ENCODE results near the gene PDP2.
"Not testable (repeated sequence)": the region's sequence is repeated elsewhere in the genome, so short reads cannot be mapped to it uniquely, and the experiment has no call there.

The PDP2 gene

DNA sequence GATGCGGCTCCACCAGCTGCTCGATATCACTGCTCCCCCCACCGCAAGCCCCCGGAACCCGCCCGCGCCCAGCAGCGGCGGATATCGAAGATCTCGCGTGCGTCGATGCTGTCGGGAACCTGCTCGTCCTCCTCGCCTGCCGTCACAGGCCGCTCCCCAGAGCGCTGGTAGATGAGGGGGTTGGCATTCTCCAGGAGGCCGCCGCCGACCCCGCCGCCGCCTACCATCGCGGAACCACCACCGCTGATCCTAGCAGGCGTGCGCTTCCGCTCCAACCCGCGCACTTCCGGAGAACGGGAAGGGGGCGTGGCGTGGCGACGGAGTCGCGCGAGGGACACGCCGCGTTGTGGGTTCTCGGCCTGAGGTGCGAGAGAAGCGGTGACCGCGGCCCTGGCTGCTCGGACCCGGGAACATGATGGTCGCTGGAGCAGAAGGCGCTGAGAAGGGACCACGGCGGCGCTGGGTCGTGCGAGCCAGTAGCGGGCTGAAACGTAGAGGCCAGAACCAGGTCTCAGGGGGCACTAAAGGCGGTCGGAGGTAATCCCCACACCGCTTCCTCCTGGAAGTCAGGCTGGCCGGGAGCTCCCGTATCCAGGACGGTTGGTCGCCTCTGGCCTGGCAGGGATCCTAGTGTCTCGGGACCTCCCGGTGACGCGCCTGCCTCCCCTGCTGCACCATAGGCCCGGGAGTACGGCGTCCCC is 54.0 kb downstream of the PDP2 start, which contains the start of gene CIAO2B:
Gene CIAO2B (minus strand): TSS at position 265 of the 701 bp plus-strand sequence. CDS start 38 bp downstream, at position 227.
- Histone ChIP-seq H3K79me2 (ENCODE audit: insufficient read depth, low read length) (peaks cover 49% of the 10 kb centered on the region), H3K4me1 (ENCODE audit: insufficient read depth, low read length) (peaks cover 38% of the 10 kb centered on the region), H3K4me2 (ENCODE audit: insufficient read depth, low read length) (peak within 1 kb of the TSS; percentile 97), H3K9me3 (ENCODE audit: insufficient read depth, low read length, severe bottlenecking) (no peaks in the 10 kb centered on the region), H3K36me3 (ENCODE audit: insufficient read depth, low read length) (peaks cover 30% of the 10 kb centered on the region), H2AFZ (ENCODE audit: low read depth, low read length) (peak within 1 kb of the TSS; percentile 96), H3K4me3 (ENCODE audit: low read depth in 1 of 2, low read length in 2 of 2) (peak within 1 kb of the TSS; percentile 96 to 97), H3K27me3 (ENCODE audit: insufficient read depth, low read length, poor library complexity) (no peaks in the 10 kb centered on the region), H4K20me1 (ENCODE audit: insufficient read depth, low read length) (peaks cover 13% of the 10 kb centered on the region), H3K9ac (ENCODE audit: low read depth, low read length) (peak within 1 kb of the TSS; percentile 98), H3K27ac (ENCODE audit: low read length) (peak within 1 kb of the TSS; percentile 90)
- ATAC-seq (ENCODE audit: insufficient read depth, low read depth) (peak; percentile 88), DNase-seq (peak; percentile 89)
- TF ChIP-seq, protein P1, sequence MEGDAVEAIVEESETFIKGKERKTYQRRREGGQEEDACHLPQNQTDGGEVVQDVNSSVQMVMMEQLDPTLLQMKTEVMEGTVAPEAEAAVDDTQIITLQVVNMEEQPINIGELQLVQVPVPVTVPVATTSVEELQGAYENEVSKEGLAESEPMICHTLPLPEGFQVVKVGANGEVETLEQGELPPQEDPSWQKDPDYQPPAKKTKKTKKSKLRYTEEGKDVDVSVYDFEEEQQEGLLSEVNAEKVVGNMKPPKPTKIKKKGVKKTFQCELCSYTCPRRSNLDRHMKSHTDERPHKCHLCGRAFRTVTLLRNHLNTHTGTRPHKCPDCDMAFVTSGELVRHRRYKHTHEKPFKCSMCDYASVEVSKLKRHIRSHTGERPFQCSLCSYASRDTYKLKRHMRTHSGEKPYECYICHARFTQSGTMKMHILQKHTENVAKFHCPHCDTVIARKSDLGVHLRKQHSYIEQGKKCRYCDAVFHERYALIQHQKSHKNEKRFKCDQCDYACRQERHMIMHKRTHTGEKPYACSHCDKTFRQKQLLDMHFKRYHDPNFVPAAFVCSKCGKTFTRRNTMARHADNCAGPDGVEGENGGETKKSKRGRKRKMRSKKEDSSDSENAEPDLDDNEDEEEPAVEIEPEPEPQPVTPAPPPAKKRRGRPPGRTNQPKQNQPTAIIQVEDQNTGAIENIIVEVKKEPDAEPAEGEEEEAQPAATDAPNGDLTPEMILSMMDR (IDR thresholded peaks at IDR 0.05; ENCODE audit: borderline replicate concordance, extremely low read depth, low read length, poor library complexity, severe bottlenecking): peak; percentile 5
- TF ChIP-seq EZH2 (IDR thresholded peaks at IDR 0.05; ENCODE audit: borderline replicate concordance, low read depth, low read length, severe bottlenecking): no peak

DNA sequence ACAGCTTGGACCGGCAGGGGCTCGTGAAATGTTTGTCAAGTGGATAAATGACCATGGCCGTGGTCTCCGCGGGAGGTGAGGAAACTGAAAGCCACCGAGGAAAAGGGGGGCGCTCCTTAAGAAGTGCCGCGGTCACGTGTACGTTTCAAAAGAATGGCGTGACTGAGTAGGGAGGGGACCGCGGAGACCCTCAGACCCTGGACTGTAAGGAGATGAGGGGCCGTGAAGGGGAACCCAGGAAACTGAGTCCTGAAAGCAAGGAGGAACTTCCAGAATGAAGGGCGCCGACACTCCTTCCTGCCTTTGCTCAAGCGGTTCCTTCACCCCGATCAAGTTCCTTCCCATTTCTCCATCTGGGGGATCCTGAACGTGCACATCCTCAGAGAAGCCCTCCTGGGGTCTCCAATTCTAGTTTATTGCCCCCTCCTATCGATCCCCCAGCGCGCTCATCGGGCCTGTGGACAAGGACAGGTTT is 54.6 kb downstream of the PDP2 start:
- H3K36me3 ChIP-seq (ENCODE audit: insufficient read depth, low read length): peaks cover 34% of the 10 kb centered on the region
- peaks cover 13% of the 10 kb centered on the region for H4K20me1 ChIP-seq (ENCODE audit: insufficient read depth, low read length)
- peaks cover 38% of the 10 kb centered on the region for H3K4me1 ChIP-seq (ENCODE audit: insufficient read depth, low read length)
- H3K9ac ChIP-seq (ENCODE audit: low read depth, low read length): peak overlapping the region; percentile 98
- not testable (repeated sequence) for H3K9me3 ChIP-seq (ENCODE audit: insufficient read depth, low read length, severe bottlenecking); DNase-seq; H3K27me3 ChIP-seq (ENCODE audit: insufficient read depth, low read length, poor library complexity)
- peak overlapping the region; percentile 96 to 97 for H3K4me3 ChIP-seq (ENCODE audit: low read depth in 1 of 2, low read length in 2 of 2)
- peak overlapping the region; percentile 96 for H2AFZ ChIP-seq (ENCODE audit: low read depth, low read length)
- H3K4me2 ChIP-seq (ENCODE audit: insufficient read depth, low read length): peak overlapping the region; percentile 97
- H3K79me2 ChIP-seq (ENCODE audit: insufficient read depth, low read length): peaks cover 49% of the 10 kb centered on the region
- peak overlapping the region; percentile 90 for H3K27ac ChIP-seq (ENCODE audit: low read length)
- peak; percentile 9; the same call in 2 of the 3 replicates for ATAC-seq (ENCODE audit: insufficient read depth, low read depth)

DNA sequence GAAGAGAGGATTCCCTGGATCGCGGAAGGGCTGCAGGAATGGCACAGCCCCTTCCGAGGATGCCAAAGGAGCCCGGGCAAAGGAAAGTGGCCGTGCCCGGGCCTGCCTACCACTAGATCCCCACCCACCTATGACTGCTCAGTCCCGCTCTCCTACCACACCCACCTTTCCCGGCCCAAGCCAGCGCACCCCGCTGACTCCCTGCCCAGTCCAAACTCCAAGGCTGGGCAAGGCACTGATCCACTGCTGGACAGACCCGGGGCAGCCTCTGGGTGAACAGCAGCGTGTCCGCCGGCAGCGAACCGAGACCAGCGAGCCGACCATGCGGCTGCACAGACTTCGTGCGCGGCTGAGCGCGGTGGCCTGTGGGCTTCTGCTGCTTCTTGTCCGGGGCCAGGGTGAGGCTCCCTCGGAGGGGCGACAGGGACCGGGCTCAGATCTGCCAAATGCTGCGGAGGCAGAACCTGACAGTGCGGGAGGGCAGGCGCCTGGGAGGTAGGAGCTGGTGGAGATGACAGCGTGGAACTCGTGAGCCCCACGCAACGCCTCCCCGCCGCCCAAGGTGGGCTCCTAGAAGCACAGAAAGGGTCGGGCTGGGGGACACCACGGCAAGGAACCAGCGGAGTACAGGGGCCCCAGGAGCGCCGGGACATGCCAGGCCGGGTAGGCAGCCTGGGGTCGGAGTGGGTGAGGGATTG is 55.1 kb downstream of the PDP2 start, which contains the start of gene CES2:
Gene CES2 (plus strand): TSS at position 203 of the 698 bp plus-strand sequence. CDS start 120 bp downstream, at position 323.
- Histone ChIP-seq H3K9me3 (ENCODE audit: insufficient read depth, low read length, severe bottlenecking) (no peaks in the 10 kb centered on the region), H3K4me2 (ENCODE audit: insufficient read depth, low read length) (peak within 1 kb of the TSS; percentile 97), H3K4me3 (ENCODE audit: low read depth in 1 of 2, low read length in 2 of 2) (peak within 1 kb of the TSS; percentile 96 to 97), H4K20me1 (ENCODE audit: insufficient read depth, low read length) (peaks cover 14% of the 10 kb centered on the region), H3K9ac (ENCODE audit: low read depth, low read length) (peak within 1 kb of the TSS; percentile 98), H3K36me3 (ENCODE audit: insufficient read depth, low read length) (peaks cover 40% of the 10 kb centered on the region), H2AFZ (ENCODE audit: low read depth, low read length) (peak within 1 kb of the TSS; percentile 96), H3K27me3 (ENCODE audit: insufficient read depth, low read length, poor library complexity) (no peaks in the 10 kb centered on the region), H3K4me1 (ENCODE audit: insufficient read depth, low read length) (peaks cover 38% of the 10 kb centered on the region), H3K79me2 (ENCODE audit: insufficient read depth, low read length) (peaks cover 49% of the 10 kb centered on the region), H3K27ac (ENCODE audit: low read length) (peak within 1 kb of the TSS; percentile 90)
- DNase-seq: no peak
- ATAC-seq (ENCODE audit: insufficient read depth, low read depth): no peak
- TF ChIP-seq, protein P1 (IDR thresholded peaks at IDR 0.05; ENCODE audit: borderline replicate concordance, extremely low read depth, low read length, poor library complexity, severe bottlenecking): no peak
- TF ChIP-seq EZH2 (IDR thresholded peaks at IDR 0.05; ENCODE audit: borderline replicate concordance, low read depth, low read length, severe bottlenecking): no peak

GRCh38 chr16:66936462-66936861 is 56.1 kb downstream of the PDP2 start:
- peaks cover 49% of the 10 kb centered on the region for H3K79me2 ChIP-seq (ENCODE audit: insufficient read depth, low read length)
- peaks cover 38% of the 10 kb centered on the region for H3K4me1 ChIP-seq (ENCODE audit: insufficient read depth, low read length)
- H3K36me3 ChIP-seq (ENCODE audit: insufficient read depth, low read length): peaks cover 50% of the 10 kb centered on the region
- no peak overlapping the region; a peak in 1 of 4 replicates for H3K4me3 ChIP-seq (ENCODE audit: low read depth in 1 of 2, low read length in 2 of 2)
- H4K20me1 ChIP-seq (ENCODE audit: insufficient read depth, low read length): peaks cover 18% of the 10 kb centered on the region
- no peak overlapping the region for H3K27ac ChIP-seq (ENCODE audit: low read length)
- H3K9me3 ChIP-seq (ENCODE audit: insufficient read depth, low read length, severe bottlenecking): no peaks in the 10 kb centered on the region
- no peaks in the 10 kb centered on the region for H3K27me3 ChIP-seq (ENCODE audit: insufficient read depth, low read length, poor library complexity)
- no peak overlapping the region for H3K9ac ChIP-seq (ENCODE audit: low read depth, low read length)
- TF ChIP-seq EZH2 (IDR thresholded peaks at IDR 0.05; ENCODE audit: borderline replicate concordance, low read depth, low read length, severe bottlenecking): no peak
- TF ChIP-seq, protein P1 (IDR thresholded peaks at IDR 0.05; ENCODE audit: borderline replicate concordance, extremely low read depth, low read length, poor library complexity, severe bottlenecking): no peak
- H3K4me2 ChIP-seq (ENCODE audit: insufficient read depth, low read length): peak overlapping the region; percentile 97
- DNase-seq (no peak), ATAC-seq (ENCODE audit: insufficient read depth, low read depth) (no peak)
- H2AFZ ChIP-seq (ENCODE audit: low read depth, low read length): no peak overlapping the region
